Activated naive CD8-positive, alpha-beta T cell treated with anti-CD3 and anti-CD28 coated beads, Interleukin-2, amount 10 ng/mL, durations not matched to agents 7 days and 5 days (primary cell): Measurements from ENCODE around the gene RABEP2. TPM values are rescaled to one million over a fixed set of nuclear protein-coding genes. Genes with fewer than 3 reads are reported as not detected.
A peak's percentile ranks its signal among the peaks of the same experiment; 100 is the strongest.
"Not testable (repeated sequence)": the region's sequence is repeated elsewhere in the genome, so short reads cannot be mapped to it uniquely, and the experiment has no call there.

Source experiments
- ATAC-seq: fragments of 150-1000 bp; cut with Tn5 transposase; one replicate; pipeline ENCODE4 v1.10.0; 2021; ENCODE audit warnings: low read depth, moderate library complexity
- POLR2A ChIA-PET: fragments of 350-600 bp; sonication (Branson Sonifier 250); formaldehyde crosslinking; loops from one replicate; lab custom pipeline; 2021; ENCODE audit warnings: antibody characterized with exemption; lab: Charles Lee
- DNase-seq: peaks from one replicate; pipeline ENCODE4 v3.0.0; 2021
- H3K27ac Mint-ChIP-seq: one replicate; pipeline ENCODE4 v1.8.0; 2022; ENCODE audit warnings: mild to moderate bottlenecking, mixed read lengths
- H3K27me3 Mint-ChIP-seq: one replicate; pipeline ENCODE4 v1.8.0; 2022; ENCODE audit warnings: mild to moderate bottlenecking, moderate library complexity, mixed read lengths
- H3K36me3 Mint-ChIP-seq: one replicate; pipeline ENCODE4 v1.8.0; 2021; ENCODE audit warnings: mild to moderate bottlenecking, mixed read lengths
- H3K4me1 Mint-ChIP-seq: one replicate; pipeline ENCODE4 v1.8.0; 2021; ENCODE audit warnings: mixed read lengths
- H3K4me3 Mint-ChIP-seq: one replicate; pipeline ENCODE4 v1.8.0; 2022; ENCODE audit warnings: mild to moderate bottlenecking, moderate library complexity, mixed read lengths
- H3K9me3 Mint-ChIP-seq: one replicate; pipeline ENCODE4 v1.8.0; 2021; ENCODE audit warnings: mixed read lengths
- total RNA-seq, 2 experiments: library from RNA; stranded (reverse); gene quantifications; one replicate each; pipeline ENCODE4 v1.2.3, GENCODE V29; 2021

RABEP2 gene
- total RNA-seq, 2 experiments from 2014 or later: 23.7 to 25.6 TPM

GRCh38 chr16:28927815-28928214, 2.8 kb upstream of the RABEP2 start:
- no peak for DNase-seq
- Mint-ChIP-seq H3K4me1 (peaks cover 30% of the 10 kb centered on the region), H3K4me3 (no peak overlapping the region), H3K36me3 (no peaks in the 10 kb centered on the region), H3K9me3 (no peaks in the 10 kb centered on the region), H3K27ac (no peak overlapping the region), H3K27me3 (no peaks in the 10 kb centered on the region)
- ATAC-seq: no peak
- POLR2A ChIA-PET: interaction anchor here (0.8 to 1.5 kb wide), 5 partner anchors 9 to 82 kb away, joined by 3 to 8 read pairs (median 4); partner anchors contain the start of genes NFATC2IP, SH2B1 and TUFM

- H3K27me3 Mint-ChIP-seq, DNase-seq, ATAC-seq, H3K36me3 Mint-ChIP-seq, H3K9me3 Mint-ChIP-seq: not testable (repeated sequence)
- H3K27ac Mint-ChIP-seq: peak overlapping the region; percentile 98
- H3K4me3 Mint-ChIP-seq: peak overlapping the region; percentile 99
- peaks cover 27% of the 10 kb centered on the region for H3K4me1 Mint-ChIP-seq
- POLR2A ChIA-PET: interaction anchor here (1.3 to 2.1 kb wide), 4 partner anchors 10 to 79 kb away, joined by 4 to 9 read pairs (median 6); partner anchors contain the start of genes ATP2A1 and NFATC2IP
Measured at GRCh38 chr16:28926284-28926683, 1.2 kb upstream of the RABEP2 start.

GRCh38 chr16:28925386-28926228, 569 bp upstream of the RABEP2 start:
- no peaks in the 10 kb centered on the region for H3K9me3 Mint-ChIP-seq
- ATAC-seq (peak; percentile 70), DNase-seq (no peak)
- H3K36me3 Mint-ChIP-seq: peaks cover 4% of the 10 kb centered on the region
- peaks cover 22% of the 10 kb centered on the region for H3K4me1 Mint-ChIP-seq
- peak overlapping the region; percentile 98 for H3K27ac Mint-ChIP-seq
- H3K4me3 Mint-ChIP-seq: peak overlapping the region; percentile 99
- no peaks in the 10 kb centered on the region for H3K27me3 Mint-ChIP-seq
- POLR2A ChIA-PET: interaction anchor here (1.0 to 3.1 kb wide), 8 partner anchors 11 to 103 kb away, joined by 3 to 18 read pairs (median 6); partner anchors contain the start of genes ATP2A1, ATXN2L, NFATC2IP and SH2B1

DNA sequence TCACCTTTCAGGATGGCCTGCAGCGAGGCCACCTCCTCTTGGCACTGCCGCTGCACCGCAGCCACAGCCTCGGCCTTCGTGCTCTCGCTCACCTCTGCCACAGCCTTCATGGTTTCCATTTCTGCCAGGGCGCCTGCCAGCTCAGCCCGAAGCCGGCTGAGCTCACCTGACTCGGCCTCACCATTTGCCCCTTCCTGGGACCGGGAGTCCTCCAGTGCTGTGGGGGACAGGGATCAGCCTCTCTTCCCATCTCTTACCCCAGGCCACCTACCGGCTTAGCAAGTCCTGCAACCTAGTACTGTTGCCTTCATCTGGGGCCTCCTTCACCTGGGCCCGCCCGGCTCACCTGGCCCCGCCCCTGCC, 658 bp downstream of the RABEP2 start:
- POLR2A ChIA-PET: interaction anchor here (1.5 to 3.1 kb wide), 5 partner anchors 12 to 102 kb away, joined by 4 to 18 read pairs (median 11); partner anchors contain the start of genes ATP2A1, ATXN2L and SH2B1
- H3K27ac Mint-ChIP-seq: peak overlapping the region; percentile 98
- peak overlapping the region; percentile 99 for H3K4me3 Mint-ChIP-seq

GRCh38 chr16:28923652-28924398, 1.2 kb downstream of the RABEP2 start:
- DNase-seq (no peak), ATAC-seq (no peak)
- peak overlapping the region; percentile 99 for H3K4me3 Mint-ChIP-seq
- POLR2A ChIA-PET: interaction anchor here (0.8 to 3.1 kb wide), 5 partner anchors 12 to 101 kb away, joined by 3 to 18 read pairs (median 4); partner anchors contain the start of gene ATXN2L
- peak overlapping the region; percentile 98 for H3K27ac Mint-ChIP-seq
- H3K9me3 Mint-ChIP-seq: no peaks in the 10 kb centered on the region
- H3K27me3 Mint-ChIP-seq: no peaks in the 10 kb centered on the region
- H3K4me1 Mint-ChIP-seq: peaks cover 20% of the 10 kb centered on the region
- peaks cover 5% of the 10 kb centered on the region for H3K36me3 Mint-ChIP-seq

More for the DNA sequence above, 658 bp downstream of the RABEP2 start:
- no peaks in the 10 kb centered on the region for H3K27me3 Mint-ChIP-seq
- no peaks in the 10 kb centered on the region for H3K9me3 Mint-ChIP-seq
- ATAC-seq (no peak), DNase-seq (no peak)
- H3K36me3 Mint-ChIP-seq: peaks cover 4% of the 10 kb centered on the region
- peaks cover 20% of the 10 kb centered on the region for H3K4me1 Mint-ChIP-seq

DNA sequence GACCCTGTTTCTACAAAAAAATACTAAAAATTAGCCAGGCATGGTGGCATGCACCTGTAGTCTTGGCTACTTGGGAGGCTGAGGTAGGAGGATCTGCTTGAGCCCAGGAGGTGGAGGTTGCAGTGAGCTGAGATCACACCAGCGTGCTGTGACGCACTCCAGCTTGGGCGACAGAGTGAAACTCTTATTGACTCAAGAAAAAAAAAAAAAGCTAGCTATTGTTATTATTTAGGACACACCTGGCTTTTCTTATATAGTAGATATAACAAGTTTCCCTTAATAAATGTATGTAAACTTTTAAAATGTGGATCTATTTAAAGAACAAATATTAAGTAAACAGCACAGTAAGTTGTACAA, 1.8 kb downstream of the RABEP2 start:
- Mint-ChIP-seq H3K4me3 (peak overlapping the region; percentile 36), H3K4me1 (peaks cover 20% of the 10 kb centered on the region), H3K27ac (peak overlapping the region; percentile 41), H3K36me3 (peaks cover 5% of the 10 kb centered on the region), H3K27me3 (no peaks in the 10 kb centered on the region), H3K9me3 (no peaks in the 10 kb centered on the region)
- POLR2A ChIA-PET: interaction anchor here (0.5 to 3.1 kb wide), 6 partner anchors 11 to 109 kb away, joined by 3 to 18 read pairs (median 3); partner anchors contain the start of gene ATXN2L
- DNase-seq (no peak), ATAC-seq (no peak)

DNA sequence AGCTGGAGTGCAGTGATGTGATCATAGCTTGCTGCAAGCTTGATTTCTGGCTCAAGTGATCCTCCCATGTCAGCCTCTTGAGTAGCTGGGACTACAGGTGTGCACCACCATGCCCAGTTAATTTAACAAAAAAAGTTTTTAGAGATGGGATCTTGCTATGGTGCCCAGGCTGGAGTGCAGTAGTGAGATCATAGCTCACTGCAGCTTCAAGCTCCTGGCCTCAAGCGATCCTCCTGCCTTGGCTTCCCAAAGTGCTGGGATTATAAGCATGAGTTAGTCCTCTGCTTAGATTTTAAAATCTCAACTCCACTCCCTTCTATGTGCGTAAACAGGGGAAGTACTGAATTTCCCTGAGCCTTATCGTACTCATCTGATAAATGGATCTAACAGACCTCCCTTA, 6.3 kb downstream of the RABEP2 start:
- POLR2A ChIA-PET: interaction anchor here (0.6 to 1.3 kb wide), 4 partner anchors 19 to 425 kb away, joined by 3 read pairs; partner anchors contain the start of gene TUFM
- Mint-ChIP-seq H3K27me3 (no peaks in the 10 kb centered on the region), H3K9me3 (no peaks in the 10 kb centered on the region), H3K36me3 (peaks cover 15% of the 10 kb centered on the region), H3K4me3 (no peak overlapping the region), H3K27ac (no peak overlapping the region), H3K4me1 (peaks cover 6% of the 10 kb centered on the region)
- no peak for ATAC-seq
- DNase-seq: no peak

- POLR2A ChIA-PET: no interaction called here
- no peaks in the 10 kb centered on the region for H3K9me3 Mint-ChIP-seq
Measured at GRCh38 chr16:28917095-28917494, 7.9 kb downstream of the RABEP2 start.

DNA sequence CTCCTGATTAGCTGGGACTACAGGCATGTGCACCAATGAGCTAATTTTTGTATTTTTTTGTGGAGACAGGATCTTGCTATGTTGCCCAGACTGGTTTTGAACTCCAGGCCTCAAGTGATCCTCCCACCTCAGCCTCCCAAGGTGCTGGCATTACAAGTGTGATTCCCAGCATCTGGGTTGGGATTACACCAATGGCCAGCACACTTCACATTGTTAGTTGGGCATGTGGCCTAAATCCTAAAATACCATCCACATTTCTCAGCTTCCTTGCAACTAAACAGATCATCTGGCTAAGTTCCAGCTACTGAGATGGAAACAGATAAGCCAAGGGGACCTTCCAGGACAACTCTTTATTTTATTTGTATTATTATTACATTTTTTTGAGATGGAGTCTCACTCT, 9.9 kb downstream of the RABEP2 start:
- no peak overlapping the region for H3K4me3 Mint-ChIP-seq
- no peak for DNase-seq
- H3K27ac Mint-ChIP-seq: no peak overlapping the region
- H3K4me1 Mint-ChIP-seq: peaks cover 3% of the 10 kb centered on the region
- H3K27me3 Mint-ChIP-seq: no peaks in the 10 kb centered on the region
- H3K36me3 Mint-ChIP-seq: peaks cover 13% of the 10 kb centered on the region
- ATAC-seq: no peak
- no peaks in the 10 kb centered on the region for H3K9me3 Mint-ChIP-seq
- POLR2A ChIA-PET: interaction anchor here (0.6 to 0.9 kb wide), 2 partner anchors 34 to 64 kb away, joined by 3 to 7 read pairs; no protein-coding TSS in a partner anchor

More at GRCh38 chr16:28917095-28917494, 7.9 kb downstream of the RABEP2 start:
- DNase-seq (no peak), ATAC-seq (no peak)
- Mint-ChIP-seq H3K4me3 (no peak overlapping the region), H3K27ac (no peak overlapping the region), H3K4me1 (peaks cover 3% of the 10 kb centered on the region), H3K27me3 (no peaks in the 10 kb centered on the region), H3K36me3 (peaks cover 17% of the 10 kb centered on the region)

- ATAC-seq: no peak
- POLR2A ChIA-PET: interaction anchor here (1.0 to 1.4 kb wide), 2 partner anchors 12 to 91 kb away, joined by 4 to 6 read pairs; partner anchors contain the start of gene ATXN2L
- no peak for DNase-seq
- Mint-ChIP-seq H3K4me1 (peaks cover 3% of the 10 kb centered on the region), H3K36me3 (peaks cover 12% of the 10 kb centered on the region), H3K27ac (no peak overlapping the region), H3K27me3 (no peaks in the 10 kb centered on the region), H3K4me3 (no peak overlapping the region), H3K9me3 (no peaks in the 10 kb centered on the region)
Measured at GRCh38 chr16:28913946-28914724, 10.9 kb downstream of the RABEP2 start.

- DNase-seq (no peak), ATAC-seq (no peak)
- peaks cover 12% of the 10 kb centered on the region for H3K36me3 Mint-ChIP-seq
- peaks cover 3% of the 10 kb centered on the region for H3K4me1 Mint-ChIP-seq
- no peaks in the 10 kb centered on the region for H3K9me3 Mint-ChIP-seq
- no peaks in the 10 kb centered on the region for H3K27me3 Mint-ChIP-seq
- H3K4me3 Mint-ChIP-seq: no peak overlapping the region
- POLR2A ChIA-PET: interaction anchor here (1.0 kb wide), 1 partner anchor 11 kb away, joined by 3 read pairs; no protein-coding TSS in a partner anchor
- H3K27ac Mint-ChIP-seq: no peak overlapping the region
Measured at GRCh38 chr16:28912558-28912957, 12.5 kb downstream of the RABEP2 start.
